ENCODE measurements around the gene SLC5A12.
"Not testable (repeated sequence)": the region's sequence is repeated elsewhere in the genome, so short reads cannot be mapped to it uniquely, and the experiment has no call there.

DNA sequence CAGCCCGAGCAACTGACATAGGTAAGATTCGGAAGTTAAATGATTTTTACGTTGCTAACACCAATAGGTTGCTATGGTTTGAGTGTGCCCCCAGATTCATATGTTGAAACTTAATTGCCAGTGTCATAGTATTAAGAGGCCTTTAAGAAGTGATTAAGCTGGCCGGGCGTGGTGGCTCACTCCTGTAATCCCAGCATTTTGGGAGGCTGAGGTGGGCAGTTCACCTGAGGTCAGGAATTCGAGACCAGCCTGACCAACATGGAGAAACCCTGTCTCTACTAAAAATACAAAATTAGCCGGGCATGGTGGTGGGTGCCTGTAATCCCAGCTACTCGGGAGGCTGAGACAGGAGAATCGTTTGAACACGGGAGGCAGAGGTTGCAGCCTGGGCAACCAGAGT lies 78.5 kb downstream of the SLC5A12 start:
- TF ChIP-seq POLR2A, POLR2AphosphoS5, CTCF (IDR thresholded peaks at IDR 0.05): not testable (repeated sequence)

Measured in gastroesophageal sphincter (tissue), 3 donors.